Naive thymus-derived CD4-positive, alpha-beta T cell (primary cell): ENCODE data around the gene ACADS. TPM values are rescaled to one million over a fixed set of nuclear protein-coding genes. Genes with fewer than 3 reads are reported as not detected.
A peak's percentile ranks its signal among the peaks of the same experiment; 100 is the strongest.

Experiments
- ATAC-seq: fragments of 150-1000 bp; cut with Tn5 transposase; 2 replicates; pipeline ENCODE4 v1.10.0; 2021; ENCODE audit warnings: mild to moderate bottlenecking, moderate library complexity
- CTCF ChIA-PET: fragments of 350-600 bp; sonication (Branson Sonifier 250); formaldehyde crosslinking; loops from one replicate; lab custom pipeline; 2021; ENCODE audit warnings: antibody characterized with exemption; lab: Charles Lee
- POLR2A ChIA-PET: fragments of 350-600 bp; sonication (Branson Sonifier 250); formaldehyde crosslinking; loops from one replicate; lab custom pipeline; 2021; ENCODE audit warnings: antibody characterized with exemption, inconsistent platforms; lab: Charles Lee
- DNase-seq, 9 donors: peaks; one replicate each; pipeline versions ENCODE4 v3.0.0 to v3.0.0-alpha.2; 2020 to 2022; ENCODE audit warnings: mixed read lengths in 1 of 9
- H3K27ac ChIP-seq: one replicate; pipeline ENCODE4 v1.7.0; 2013; ENCODE audit warnings: mild to moderate bottlenecking, low read depth, low read length, moderate library complexity
- H3K27me3 ChIP-seq, 2 donors: one replicate each; pipeline ENCODE4 v1.7.0; 2013; ENCODE audit warnings: low read length in 2 of 2, mild to moderate bottlenecking in 2 of 2, moderate library complexity in 2 of 2; ENCODE audit not compliant: control insufficient read depth in 2 of 2, insufficient read depth in 2 of 2
- H3K36me3 ChIP-seq, 3 experiments: 1 replicate in 2 of 3; 2 replicates in 1 of 3; pipeline ENCODE4 v1.7.0; 2013; ENCODE audit warnings: low read length in 3 of 3, mild to moderate bottlenecking in 3 of 3, moderate library complexity in 1 of 3; ENCODE audit not compliant: insufficient read depth in 3 of 3, control insufficient read depth in 2 of 3
- H3K4me1 ChIP-seq, 2 donors: one replicate each; pipeline ENCODE4 v1.7.0; 2013; ENCODE audit warnings: low read length in 2 of 2, mild to moderate bottlenecking in 2 of 2, moderate library complexity in 1 of 2; ENCODE audit not compliant: control insufficient read depth in 2 of 2, insufficient read depth in 2 of 2
- H3K4me3 ChIP-seq: 2 replicates; pipeline ENCODE4 v1.7.0; 2013; ENCODE audit warnings: mild to moderate bottlenecking, low read length
- H3K9me3 ChIP-seq, 3 experiments: 1 replicate in 2 of 3; 2 replicates in 1 of 3; pipeline ENCODE4 v1.7.0; 2013; ENCODE audit warnings: low read length in 3 of 3; ENCODE audit not compliant: control insufficient read depth in 2 of 3
- H3K27ac Mint-ChIP-seq, 9 donors: one replicate each; pipeline ENCODE4 v1.8.0; 2020 to 2022; ENCODE audit warnings: mixed read lengths in 9 of 9, mild to moderate bottlenecking in 8 of 9, moderate library complexity in 5 of 9, inconsistent platforms in 2 of 9
- H3K27me3 Mint-ChIP-seq, 5 donors: one replicate each; pipeline ENCODE4 v1.8.0; 2021 to 2022; ENCODE audit warnings: mixed read lengths in 5 of 5, mild to moderate bottlenecking in 1 of 5
- H3K36me3 Mint-ChIP-seq, 5 donors: one replicate each; pipeline ENCODE4 v1.8.0; 2020 to 2022; ENCODE audit warnings: mixed read lengths in 5 of 5, mild to moderate bottlenecking in 3 of 5, inconsistent platforms in 1 of 5
- H3K4me1 Mint-ChIP-seq, 7 donors: one replicate each; pipeline ENCODE4 v1.8.0; 2020 to 2022; ENCODE audit warnings: mixed read lengths in 7 of 7, mild to moderate bottlenecking in 3 of 7, inconsistent platforms in 1 of 7
- H3K4me3 Mint-ChIP-seq, 10 donors: one replicate each; pipeline ENCODE4 v1.8.0; 2020 to 2022; ENCODE audit warnings: mild to moderate bottlenecking in 10 of 10, mixed read lengths in 10 of 10, moderate library complexity in 6 of 10, inconsistent platforms in 2 of 10
- H3K9me3 Mint-ChIP-seq, 11 donors: one replicate each; pipeline ENCODE4 v1.8.0; 2020 to 2022; ENCODE audit warnings: mixed read lengths in 11 of 11, mild to moderate bottlenecking in 4 of 11, inconsistent platforms in 1 of 11, moderate library complexity in 1 of 11
- intact Hi-C, 2 donors: fragments of 100-400 bp; cut with micrococcal nuclease; formaldehyde crosslinking; loops; one replicate each; pipeline ENCODE4 v1.15.1; 2023
- polyA plus RNA-seq, 2 donors: library from polyadenylated mRNA; unstranded; fragments of 300-500 nt; fragmentation: Illumina TruSeq; gene quantifications; one replicate each; pipeline ENCODE4 v1.2.3, GENCODE V29; 2021
- total RNA-seq, 6 experiments: library from RNA in 5 of 6; stranded (reverse) in 5 of 6; gene quantifications; 1 replicate in 5 of 6; 2 replicates in 1 of 6; pipeline ENCODE4 v1.2.3 and lab custom pipeline; 2021 to 2026

Gene ACADS
- total and polyA plus RNA-seq, 7 experiments from 2014 or later, result 10.4 to 28.7 (median 16.0) TPM

GRCh38 chr12:120759591-120760348, 34.1 kb downstream of the ACADS start:
- peaks cover 0 to 32% (median 19%) of the 10 kb centered on the region in 7 donors for H3K4me1 Mint-ChIP-seq
- Histone ChIP-seq H3K9me3 (peaks cover 0 to 1% (median 0%) of the 10 kb centered on the region in 3 experiments), H3K4me1 (no peaks in the 10 kb centered on the region), H3K4me3 (no peak overlapping the region), H3K27me3 (no peaks in the 10 kb centered on the region), H3K27ac (peak overlapping the region; percentile 51), H3K36me3 (peaks cover 0 to 36% (median 4%) of the 10 kb centered on the region in 3 experiments)
- DNase-seq (no peak), ATAC-seq (no peak)
- H3K4me3 Mint-ChIP-seq, result peak overlapping the region in 8 of 10 donors; percentile 25 to 77 (median 66)
- H3K27me3 Mint-ChIP-seq, result peaks cover 0 to 8% (median 0%) of the 10 kb centered on the region in 5 donors
- peak overlapping the region; percentile 83 to 98 (median 87) for H3K27ac Mint-ChIP-seq
- peaks cover 0 to 9% (median 6%) of the 10 kb centered on the region in 11 donors for H3K9me3 Mint-ChIP-seq
- H3K36me3 Mint-ChIP-seq, result peaks cover 6 to 29% (median 12%) of the 10 kb centered on the region in 5 donors
- ChIA-PET POLR2A (no interaction called here), CTCF (no interaction called here)
- intact Hi-C loops, result loop anchor here (2.0 kb wide), 2 partner anchors 73 to 211 kb away; partner anchors contain the start of gene MLEC (in 1 of the 2)

- POLR2A ChIA-PET, result no interaction called here
- peak in 7 of 9 donors; percentile 44 to 69 (median 62) for DNase-seq
- Histone ChIP-seq H3K27me3 (no peaks in the 10 kb centered on the region), H3K4me1 (no peaks in the 10 kb centered on the region), H3K27ac (peak overlapping the region; percentile 52), H3K4me3 (no peak overlapping the region), H3K9me3 (no peaks in the 10 kb centered on the region), H3K36me3 (peaks cover 0 to 45% (median 4%) of the 10 kb centered on the region in 3 experiments)
- intact Hi-C loops, result loop anchor here (2.0 kb wide), 2 partner anchors 74 to 210 kb away; partner anchors contain the start of gene MLEC (in 1 of the 2)
- H3K36me3 Mint-ChIP-seq, result peaks cover 0 to 27% (median 9%) of the 10 kb centered on the region in 5 donors
- peak overlapping the region in 9 of 10 donors; percentile 30 to 77 (median 67) for H3K4me3 Mint-ChIP-seq
- H3K4me1 Mint-ChIP-seq, result peaks cover 0 to 32% (median 19%) of the 10 kb centered on the region in 7 donors
- ATAC-seq, result peak; percentile 76
- CTCF ChIA-PET, result no interaction called here
- H3K27me3 Mint-ChIP-seq, result no peaks in the 10 kb centered on the region
- H3K9me3 Mint-ChIP-seq, result peaks cover 0 to 4% (median 0%) of the 10 kb centered on the region in 11 donors
- peak overlapping the region; percentile 83 to 98 (median 87) for H3K27ac Mint-ChIP-seq
Measured at GRCh38 chr12:120760349-120761254, 35.0 kb downstream of the ACADS start.

- peak; percentile 10 for ATAC-seq
Measured at GRCh38 chr12:120761519-120761934, 35.9 kb downstream of the ACADS start.

DNA sequence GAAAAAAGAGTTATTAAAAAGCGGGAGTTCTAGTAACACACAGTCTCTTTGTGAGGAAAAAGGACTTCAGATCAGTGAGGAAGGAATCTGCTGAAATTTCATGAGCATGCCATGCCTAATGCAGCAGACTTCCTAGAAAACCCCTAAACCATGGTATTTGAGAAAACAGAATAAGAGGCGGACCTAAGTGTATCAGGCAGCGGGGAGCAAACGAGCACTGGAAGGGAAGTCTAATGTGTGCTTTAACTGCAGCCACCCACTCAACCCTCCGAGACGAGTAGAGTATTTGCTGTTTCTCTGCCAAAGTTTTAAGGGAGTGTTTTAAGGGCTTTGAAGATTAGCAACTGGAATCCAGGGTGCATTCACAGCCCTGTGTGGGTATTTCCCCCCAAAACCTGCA, 36.5 kb downstream of the ACADS start:
- H3K27me3 ChIP-seq, result no peaks in the 10 kb centered on the region
- DNase-seq (no peak), ATAC-seq (no peak)
- Mint-ChIP-seq H3K4me1 (peaks cover 0 to 32% (median 19%) of the 10 kb centered on the region in 7 donors), H3K9me3 (peaks cover 0 to 4% (median 0%) of the 10 kb centered on the region in 11 donors), H3K27ac (peak overlapping the region in 8 of 9 donors; percentile 68 to 98 (median 88)), H3K4me3 (peak overlapping the region in 7 of 10 donors; percentile 23 to 68 (median 58)), H3K27me3 (no peaks in the 10 kb centered on the region), H3K36me3 (peaks cover 0 to 38% (median 23%) of the 10 kb centered on the region in 5 donors)
- H3K9me3 ChIP-seq, result no peaks in the 10 kb centered on the region
- POLR2A ChIA-PET, result no interaction called here
- intact Hi-C loops, result no loop called here
- no peaks in the 10 kb centered on the region for H3K4me1 ChIP-seq
- CTCF ChIA-PET, result no interaction called here
- no peak overlapping the region for H3K4me3 ChIP-seq
- H3K27ac ChIP-seq, result peak overlapping the region; percentile 52
- peaks cover under 1 to 60% (median 13%) of the 10 kb centered on the region in 3 experiments for H3K36me3 ChIP-seq

More at GRCh38 chr12:120761519-120761934, 35.9 kb downstream of the ACADS start:
- H3K9me3 Mint-ChIP-seq, result peaks cover 0 to 4% (median 0%) of the 10 kb centered on the region in 11 donors
- CTCF ChIA-PET, result no interaction called here
- peak overlapping the region in 7 of 10 donors; percentile 39 to 76 (median 60) for H3K4me3 Mint-ChIP-seq
- no peak overlapping the region for H3K4me3 ChIP-seq
- no peaks in the 10 kb centered on the region for H3K27me3 ChIP-seq
- peak overlapping the region; percentile 52 for H3K27ac ChIP-seq
- no peaks in the 10 kb centered on the region for H3K9me3 ChIP-seq
- POLR2A ChIA-PET, result no interaction called here
- peaks cover 0 to 32% (median 18%) of the 10 kb centered on the region in 5 donors for H3K36me3 Mint-ChIP-seq
- H3K4me1 Mint-ChIP-seq, result peaks cover 0 to 32% (median 19%) of the 10 kb centered on the region in 7 donors
- intact Hi-C loops, result loop anchor here (2.0 kb wide), 2 partner anchors 75 to 209 kb away; partner anchors contain the start of gene MLEC (in 1 of the 2)
- peaks cover 0 to 54% (median 7%) of the 10 kb centered on the region in 3 experiments for H3K36me3 ChIP-seq
- H3K27ac Mint-ChIP-seq, result peak overlapping the region; percentile 58 to 98 (median 87)
- peak in 6 of 9 donors; percentile 3 to 27 (median 14) for DNase-seq
- no peaks in the 10 kb centered on the region for H3K4me1 ChIP-seq
- no peaks in the 10 kb centered on the region for H3K27me3 Mint-ChIP-seq

DNA sequence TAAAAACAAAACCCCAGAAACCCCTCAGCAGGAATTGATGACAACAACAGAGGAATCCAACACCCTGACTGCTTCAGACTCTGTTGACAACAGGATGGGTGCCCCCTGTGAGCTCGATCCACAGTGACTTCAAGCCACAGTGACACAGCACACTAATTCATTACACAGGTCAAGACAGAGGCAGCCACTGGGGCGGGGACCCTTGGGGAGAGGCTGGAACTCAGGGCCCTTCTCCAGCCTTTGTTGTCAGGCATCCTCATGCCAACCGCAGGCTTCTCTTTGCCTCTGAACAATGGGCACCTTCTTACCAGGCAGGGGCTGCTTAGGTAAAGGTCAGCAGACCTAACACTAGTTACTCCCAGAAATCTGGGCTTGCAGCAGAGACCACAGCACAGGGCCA, 37.6 kb downstream of the ACADS start:
- no peaks in the 10 kb centered on the region for H3K27me3 ChIP-seq
- Mint-ChIP-seq H3K36me3 (peaks cover 0 to 48% (median 27%) of the 10 kb centered on the region in 5 donors), H3K9me3 (peaks cover 0 to 2% (median 0%) of the 10 kb centered on the region in 11 donors), H3K4me1 (peaks cover 0 to 32% (median 19%) of the 10 kb centered on the region in 7 donors), H3K4me3 (peak overlapping the region in 1 of 10 donors; percentile 21), H3K27me3 (no peaks in the 10 kb centered on the region), H3K27ac (peak overlapping the region in 7 of 9 donors; percentile 8 to 87 (median 64))
- peaks cover 12 to 71% (median 19%) of the 10 kb centered on the region in 3 experiments for H3K36me3 ChIP-seq
- DNase-seq (no peak), ATAC-seq (no peak)
- intact Hi-C loops, result no loop called here
- H3K27ac ChIP-seq, result no peak overlapping the region
- no peaks in the 10 kb centered on the region for H3K4me1 ChIP-seq
- no peaks in the 10 kb centered on the region for H3K9me3 ChIP-seq
- no peak overlapping the region for H3K4me3 ChIP-seq
- ChIA-PET CTCF (no interaction called here), POLR2A (no interaction called here)

DNA sequence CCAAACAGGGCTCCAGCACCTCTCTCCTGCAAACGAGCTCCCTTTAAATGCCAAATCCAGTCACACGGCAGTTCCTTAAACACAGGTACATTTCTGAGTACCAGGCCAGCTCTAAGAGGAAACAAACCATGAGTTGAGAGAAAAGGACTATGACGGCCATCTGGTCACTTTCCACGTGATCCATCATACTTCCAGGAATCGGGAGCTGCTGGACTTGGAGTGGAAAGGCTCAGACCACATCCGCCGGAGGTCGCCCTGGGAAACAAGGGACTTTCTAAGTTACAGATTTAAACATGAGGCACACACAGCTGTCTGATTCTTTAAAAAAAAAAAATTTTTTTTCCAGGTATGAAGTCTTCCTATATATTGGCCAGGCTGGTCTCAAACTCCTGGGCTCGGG, 39.2 kb downstream of the ACADS start:
- no peak overlapping the region for H3K4me3 ChIP-seq
- H3K36me3 ChIP-seq, result peaks cover 17 to 82% (median 19%) of the 10 kb centered on the region in 3 experiments
- peak overlapping the region in 2 of 9 donors; percentile 48 to 59 for H3K27ac Mint-ChIP-seq
- H3K27ac ChIP-seq, result no peak overlapping the region
- peaks cover 0 to 22% (median 12%) of the 10 kb centered on the region in 7 donors for H3K4me1 Mint-ChIP-seq
- DNase-seq, result no peak
- H3K9me3 Mint-ChIP-seq, result no peaks in the 10 kb centered on the region
- H3K9me3 ChIP-seq, result no peaks in the 10 kb centered on the region
- intact Hi-C loops, result no loop called here
- ChIA-PET CTCF (no interaction called here), POLR2A (interaction anchor here (0.6 kb wide), 1 partner anchor 14 kb away, joined by 3 read pairs; no protein-coding TSS in a partner anchor)
- no peaks in the 10 kb centered on the region for H3K4me1 ChIP-seq
- no peak for ATAC-seq
- peaks cover 4 to 53% (median 33%) of the 10 kb centered on the region in 5 donors for H3K36me3 Mint-ChIP-seq
- no peak overlapping the region for H3K4me3 Mint-ChIP-seq
- no peaks in the 10 kb centered on the region for H3K27me3 ChIP-seq
- H3K27me3 Mint-ChIP-seq, result no peaks in the 10 kb centered on the region
